Duodenal mucosa (tissue), 2 donors: ENCODE data around the gene ERN1.

Experiments used
- H3K27ac ChIP-seq: one replicate; pipeline ENCODE4 v1.7.0; 2013; ENCODE audit warnings: low read depth, low read length
- H3K27me3 ChIP-seq, 2 donors: one replicate each; pipeline ENCODE4 v1.7.0; 2013; ENCODE audit warnings: low read length in 2 of 2, control low read depth in 1 of 2; ENCODE audit not compliant: insufficient read depth in 2 of 2, control insufficient read depth in 1 of 2
- H3K36me3 ChIP-seq, 2 donors: one replicate each; pipeline ENCODE4 v1.7.0; 2013; ENCODE audit warnings: low read length in 2 of 2, control low read depth in 1 of 2; ENCODE audit not compliant: insufficient read depth in 2 of 2, control insufficient read depth in 1 of 2
- H3K4me1 ChIP-seq, 2 donors: one replicate each; pipeline ENCODE4 v1.7.0; 2013; ENCODE audit warnings: low read length in 2 of 2, control low read depth in 1 of 2; ENCODE audit not compliant: insufficient read depth in 2 of 2, control insufficient read depth in 1 of 2
- H3K4me3 ChIP-seq, 2 donors: one replicate each; pipeline ENCODE4 v1.7.0; 2013; ENCODE audit warnings: low read length in 2 of 2, low read depth in 1 of 2
- H3K9ac ChIP-seq, 2 donors: one replicate each; pipeline ENCODE4 v1.7.0; 2013; ENCODE audit warnings: low read length in 2 of 2, low read depth in 1 of 2
- H3K9me3 ChIP-seq, 2 donors: one replicate each; pipeline ENCODE4 v1.7.0; 2013; ENCODE audit warnings: low read length in 2 of 2, control low read depth in 1 of 2; ENCODE audit not compliant: control insufficient read depth in 1 of 2

ERN1 gene

DNA sequence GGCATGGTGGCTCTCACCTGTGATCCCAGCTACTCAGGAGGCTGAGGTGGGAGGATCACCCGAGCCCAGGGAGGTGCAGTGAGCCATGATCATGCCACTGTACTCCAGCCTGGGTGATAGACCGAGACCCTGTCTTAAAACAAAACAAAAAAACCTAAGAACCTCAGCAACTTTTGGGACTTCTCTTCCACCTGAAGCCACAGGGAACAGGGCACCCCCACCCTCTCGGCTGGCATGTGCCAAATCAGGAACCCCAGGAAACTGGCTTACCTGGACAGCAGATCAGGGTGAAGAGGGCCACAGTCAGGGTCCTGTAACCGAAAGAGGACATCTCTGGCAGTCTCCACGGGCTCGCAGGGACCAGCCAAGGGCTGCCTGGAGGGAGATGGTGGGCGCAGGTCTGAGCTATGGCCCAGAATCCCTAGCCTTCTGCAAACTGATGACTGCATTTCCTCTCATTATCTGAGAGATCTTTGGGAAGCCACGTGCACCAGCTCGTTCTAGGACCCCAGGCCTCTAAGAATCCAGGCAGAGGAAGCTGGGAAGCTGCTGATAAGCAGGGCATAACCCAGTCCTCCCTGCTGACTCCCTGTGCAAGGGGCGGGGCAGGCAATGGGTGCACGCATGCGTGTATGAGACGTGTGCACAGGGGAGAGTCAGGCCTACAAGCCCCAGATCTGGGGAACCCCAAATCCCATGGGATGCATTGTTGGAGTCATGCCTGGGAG is 123.4 kb downstream of the ERN1 start:
- Histone ChIP-seq H3K27ac (no peak overlapping the region), H3K4me3 (no peak overlapping the region), H3K4me1 (peaks cover 19 to 41% of the 10 kb centered on the region in 2 donors), H3K9ac (no peak overlapping the region), H3K27me3 (no peaks in the 10 kb centered on the region), H3K36me3 (peaks cover 0 to 3% of the 10 kb centered on the region in 2 donors), H3K9me3 (no peaks in the 10 kb centered on the region)

DNA sequence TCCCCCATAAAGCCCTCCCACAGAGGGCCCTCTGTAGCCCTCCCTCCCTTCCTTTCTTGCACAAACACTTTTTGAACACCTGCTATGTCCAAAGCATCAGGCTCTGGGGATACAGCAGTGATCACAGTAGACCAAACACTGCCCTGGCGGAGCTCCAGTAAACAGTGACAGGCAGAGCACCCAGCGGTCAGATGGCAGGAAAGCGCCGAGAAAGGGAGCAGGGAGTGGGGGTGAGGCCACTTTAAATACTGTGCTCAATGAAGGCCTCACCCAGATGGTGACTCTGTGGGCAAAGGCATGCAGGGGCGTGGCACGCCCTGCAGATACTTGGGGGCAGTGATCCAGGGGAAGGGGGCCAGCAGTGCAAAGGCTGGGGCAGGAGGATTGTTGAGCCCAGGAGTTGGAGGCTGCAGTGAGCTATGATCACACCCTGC is 124.2 kb downstream of the ERN1 start:
- H3K27me3 ChIP-seq: no peaks in the 10 kb centered on the region
- peak overlapping the region; percentile 28 to 33 for H3K9ac ChIP-seq
- no peak overlapping the region for H3K27ac ChIP-seq
- peaks cover 19 to 41% of the 10 kb centered on the region in 2 donors for H3K4me1 ChIP-seq
- H3K9me3 ChIP-seq: no peaks in the 10 kb centered on the region
- no peak overlapping the region for H3K4me3 ChIP-seq
- H3K36me3 ChIP-seq: peaks cover 0 to 3% of the 10 kb centered on the region in 2 donors

DNA sequence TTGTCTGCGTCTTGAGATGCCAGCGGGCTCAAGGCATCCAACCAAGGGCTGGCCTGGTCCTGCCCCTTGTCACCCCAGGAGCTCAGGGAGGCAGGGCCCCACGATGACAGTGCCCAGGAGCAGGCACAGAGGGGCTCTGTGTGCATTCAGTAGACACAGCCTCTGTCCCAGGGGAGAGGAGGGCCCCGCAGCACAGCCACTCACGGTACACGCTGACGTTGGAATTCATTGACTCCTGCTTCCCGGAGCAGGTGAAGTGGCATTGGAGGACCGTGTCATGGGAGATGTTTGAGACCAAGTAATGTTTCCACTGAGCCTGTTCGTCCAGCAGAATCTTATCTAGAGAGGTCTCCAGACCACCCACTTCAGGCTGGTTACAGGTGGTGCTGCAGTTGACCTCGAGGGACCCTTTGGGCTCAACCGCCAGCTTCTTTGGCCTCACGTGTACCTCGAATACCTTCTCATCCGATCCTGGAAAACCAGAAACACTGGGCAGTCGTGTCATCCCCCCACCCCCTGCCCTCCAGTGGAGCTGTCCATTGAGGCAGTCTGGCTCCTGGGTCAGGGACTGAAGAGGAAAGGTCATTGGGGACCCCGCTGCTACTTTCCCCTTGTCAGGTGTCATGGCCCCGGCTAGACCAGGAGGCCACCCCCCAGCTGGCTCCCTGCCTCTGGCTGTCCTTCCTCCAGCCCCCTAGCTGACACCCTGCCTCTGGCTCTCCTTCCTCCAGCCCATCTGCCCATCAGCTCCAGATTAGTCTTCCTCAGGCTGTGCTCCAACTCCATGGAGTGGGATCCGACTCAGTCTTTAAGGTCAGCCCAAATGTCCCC is 124.8 kb downstream of the ERN1 start:
- Histone ChIP-seq H3K9ac (peak overlapping the region; percentile 28 to 33), H3K4me3 (no peak overlapping the region), H3K27ac (no peak overlapping the region)

DNA sequence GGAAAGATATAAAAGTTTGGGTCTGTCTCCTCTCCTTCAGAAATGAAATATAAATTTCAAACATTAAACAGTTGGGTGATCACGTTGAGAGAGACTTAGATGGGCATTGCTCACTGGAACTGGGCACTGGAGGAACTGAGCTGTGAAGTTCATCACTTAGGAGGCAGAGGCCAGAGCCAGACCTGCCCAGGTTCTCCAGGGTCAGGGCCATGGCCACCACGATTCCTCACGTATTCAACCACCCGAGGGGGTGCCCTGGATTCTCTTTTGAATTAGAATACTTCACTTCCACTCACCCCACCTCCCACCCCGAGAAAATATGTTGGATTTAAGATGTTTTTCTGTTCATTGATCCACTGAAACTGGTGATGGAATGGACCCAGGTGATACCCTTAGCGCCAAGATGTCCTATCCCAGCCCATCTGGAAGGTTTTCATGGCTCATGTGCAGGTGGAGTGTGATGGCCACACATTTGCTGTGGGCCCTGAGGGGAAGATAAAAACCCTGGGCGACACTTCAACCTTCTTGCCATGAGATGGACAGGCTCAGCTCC is 125.7 kb downstream of the ERN1 start:
- peaks cover 23 to 42% of the 10 kb centered on the region in 2 donors for H3K4me1 ChIP-seq
- no peak overlapping the region for H3K27ac ChIP-seq
- H3K9me3 ChIP-seq: no peaks in the 10 kb centered on the region
- peaks cover 0 to 3% of the 10 kb centered on the region in 2 donors for H3K36me3 ChIP-seq
- H3K27me3 ChIP-seq: peaks cover 0 to 6% of the 10 kb centered on the region in 2 donors
- no peak overlapping the region for H3K9ac ChIP-seq
- no peak overlapping the region for H3K4me3 ChIP-seq

More for the DNA sequence above, 124.8 kb downstream of the ERN1 start:
- Histone ChIP-seq H3K27me3 (no peaks in the 10 kb centered on the region), H3K36me3 (peaks cover 0 to 3% of the 10 kb centered on the region in 2 donors), H3K4me1 (peaks cover 19 to 41% of the 10 kb centered on the region in 2 donors), H3K9me3 (no peaks in the 10 kb centered on the region)

DNA sequence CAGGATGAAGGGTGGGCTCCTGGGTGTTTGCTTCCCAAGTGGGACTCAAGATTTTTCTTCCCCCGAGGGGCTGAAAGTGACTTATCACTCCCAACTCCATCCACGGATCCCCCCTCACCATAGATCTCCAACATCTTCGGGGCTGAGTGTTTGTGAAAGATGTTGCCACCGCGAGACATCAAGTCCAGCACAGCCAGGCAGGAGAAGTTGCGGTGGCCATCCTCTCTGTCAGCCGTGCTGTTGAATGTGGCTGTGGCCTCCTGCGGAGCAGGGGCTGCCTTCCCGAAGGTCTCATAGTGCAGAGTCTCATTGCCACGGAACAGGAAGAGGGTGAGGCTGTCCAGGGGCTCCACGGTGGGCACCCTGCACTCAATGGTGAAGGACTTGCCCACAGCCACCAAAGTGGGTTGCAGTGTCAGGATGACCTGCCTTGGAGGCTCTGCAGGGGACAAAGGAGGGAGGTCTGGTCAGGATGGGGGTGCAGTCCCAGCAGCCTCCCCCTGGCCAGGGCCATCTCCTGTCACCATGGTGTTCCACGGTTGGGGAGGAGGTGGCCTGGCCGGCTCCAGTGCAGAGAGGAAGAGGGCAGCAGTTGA is 126.3 kb downstream of the ERN1 start:
- Histone ChIP-seq H3K9me3 (no peaks in the 10 kb centered on the region), H3K9ac (no peak overlapping the region), H3K4me3 (no peak overlapping the region), H3K27ac (no peak overlapping the region), H3K27me3 (peaks cover 0 to 9% of the 10 kb centered on the region in 2 donors), H3K36me3 (peaks cover 0 to 3% of the 10 kb centered on the region in 2 donors), H3K4me1 (peaks cover 23 to 43% of the 10 kb centered on the region in 2 donors)

DNA sequence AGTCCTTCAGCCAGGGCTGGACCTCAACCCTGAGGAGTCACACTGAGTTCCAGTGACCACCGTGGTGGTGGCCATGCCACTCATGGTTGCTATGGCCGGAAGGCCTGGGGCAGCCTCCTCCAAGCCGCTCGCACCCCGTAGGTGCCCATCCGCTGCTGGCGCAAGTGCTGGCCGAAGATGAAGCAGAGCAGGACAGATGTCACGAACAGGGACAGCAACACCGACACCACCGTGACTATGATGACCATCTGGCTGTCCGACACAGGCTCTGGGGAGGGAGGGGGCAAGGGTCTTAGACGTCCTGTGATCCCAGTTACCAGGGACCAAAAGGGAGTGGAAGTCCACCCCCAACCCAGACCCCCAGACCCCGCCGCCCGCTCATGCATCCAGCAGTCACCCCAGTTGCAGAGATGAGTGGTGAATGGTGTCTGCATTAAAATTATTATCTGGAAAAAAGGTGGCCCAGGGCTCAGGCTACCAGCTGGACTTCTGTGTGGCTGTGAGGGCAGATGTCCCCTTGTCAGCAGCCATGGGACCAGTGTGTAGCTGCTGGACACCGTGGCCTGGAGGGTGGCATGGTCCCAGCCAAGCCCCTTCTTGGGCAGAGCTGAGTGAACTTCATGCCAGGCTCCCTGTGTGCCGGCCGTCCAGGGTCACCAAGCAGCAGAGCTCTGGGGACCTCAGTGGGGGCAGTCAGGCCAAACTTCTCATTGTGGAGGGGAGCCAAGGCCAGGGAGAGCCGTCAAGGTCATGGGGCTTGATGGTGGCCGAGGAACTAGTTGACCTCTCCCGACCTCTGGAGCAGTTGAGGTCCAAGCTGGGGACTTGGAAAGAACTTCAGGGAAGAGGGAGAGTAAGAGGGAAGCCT is 127.1 kb downstream of the ERN1 start:
- no peak overlapping the region for H3K27ac ChIP-seq
- peaks cover 21 to 41% of the 10 kb centered on the region in 2 donors for H3K4me1 ChIP-seq
- H3K36me3 ChIP-seq: peaks cover 0 to 3% of the 10 kb centered on the region in 2 donors
- no peaks in the 10 kb centered on the region for H3K9me3 ChIP-seq
- H3K4me3 ChIP-seq: no peak overlapping the region
- peaks cover 4 to 9% of the 10 kb centered on the region in 2 donors for H3K27me3 ChIP-seq
- H3K9ac ChIP-seq: no peak overlapping the region

DNA sequence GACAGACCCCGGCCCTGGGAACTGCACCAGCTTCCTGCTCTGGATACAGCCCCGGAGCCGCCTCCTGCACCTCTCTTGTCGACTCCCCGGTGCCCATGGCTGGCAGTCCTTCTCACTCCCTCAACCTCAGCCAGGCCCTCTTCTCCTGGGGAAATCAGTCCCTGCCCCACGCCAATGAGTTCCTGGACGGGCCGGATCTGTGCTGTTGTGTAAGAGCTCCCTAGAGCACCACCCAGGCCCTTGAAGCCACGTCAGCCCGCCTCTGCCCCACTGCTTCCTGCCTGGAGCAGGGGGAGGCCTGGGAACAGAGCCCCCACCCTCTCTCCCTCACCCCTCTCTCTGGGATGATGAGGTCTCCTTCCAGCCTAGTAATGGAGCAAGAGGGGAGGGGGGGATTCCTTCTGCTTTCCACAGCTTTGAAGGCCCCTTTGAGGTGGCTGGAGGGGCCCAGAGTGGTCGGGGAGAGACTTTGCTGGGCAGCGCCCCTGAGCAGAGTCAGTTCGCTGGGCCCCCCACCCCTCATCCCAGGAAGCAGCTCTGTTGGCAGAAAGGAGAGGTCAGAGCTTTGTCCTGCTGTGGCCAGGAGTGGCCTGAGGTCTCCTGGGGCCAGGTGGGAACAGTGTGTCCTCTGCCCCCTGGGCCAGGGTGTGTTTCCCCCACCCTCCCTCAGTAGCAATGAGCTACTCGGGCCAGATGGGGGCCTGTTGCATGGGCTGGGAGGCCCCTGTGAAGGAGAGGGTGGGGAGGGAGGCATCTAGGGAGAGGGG is 128.0 kb downstream of the ERN1 start:
- Histone ChIP-seq H3K4me1 (peaks cover 16 to 35% of the 10 kb centered on the region in 2 donors), H3K4me3 (no peak overlapping the region), H3K9me3 (no peaks in the 10 kb centered on the region), H3K9ac (no peak overlapping the region), H3K36me3 (peaks cover 0 to 3% of the 10 kb centered on the region in 2 donors), H3K27me3 (peaks cover 9 to 14% of the 10 kb centered on the region in 2 donors), H3K27ac (no peak overlapping the region)

DNA sequence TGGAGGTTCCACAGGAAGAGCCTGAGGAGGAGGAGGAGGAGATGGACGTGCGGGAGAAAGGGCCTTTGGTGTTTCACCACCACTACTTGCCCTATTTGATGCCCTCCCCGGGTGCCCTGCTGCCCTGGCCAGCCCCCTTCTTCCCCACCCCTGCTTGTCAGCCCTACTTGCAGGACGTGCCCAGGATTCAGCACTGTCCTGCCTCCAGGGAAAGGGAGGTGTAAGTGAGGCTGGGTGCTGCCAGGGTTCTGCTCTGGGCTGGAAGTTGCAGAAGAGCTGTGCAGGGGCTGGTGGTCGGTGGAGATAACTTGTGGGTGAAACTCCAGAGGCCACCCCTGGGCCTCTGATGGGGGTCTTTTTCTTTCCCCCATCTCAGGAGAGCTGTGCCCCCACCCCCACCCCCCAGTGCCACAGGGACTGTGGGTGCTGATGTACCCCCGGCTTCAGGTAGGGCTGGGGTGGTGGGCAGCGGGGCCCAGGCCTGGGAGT is 128.8 kb downstream of the ERN1 start:
- no peaks in the 10 kb centered on the region for H3K9me3 ChIP-seq
- no peak overlapping the region for H3K27ac ChIP-seq
- H3K4me3 ChIP-seq: no peak overlapping the region
- peaks cover 9 to 18% of the 10 kb centered on the region in 2 donors for H3K27me3 ChIP-seq
- peaks cover 10 to 28% of the 10 kb centered on the region in 2 donors for H3K4me1 ChIP-seq
- no peak overlapping the region for H3K9ac ChIP-seq
- H3K36me3 ChIP-seq: peaks cover 0 to 3% of the 10 kb centered on the region in 2 donors
